Adrenal gland (tissue), 12 donors: ENCODE data around the gene GUK1. TPM values are rescaled to one million over a fixed set of nuclear protein-coding genes. Genes with fewer than 3 reads are reported as not detected.

Experiments used
- DNase-seq, 7 donors: peaks; one replicate each; pipeline ENCODE4 v3.0.0-alpha.2; 2019 to 2020
- H3K27ac ChIP-seq, 5 donors: fragments of 200-600 bp; sonication (generic) in 4 of 5; 1 replicate in 3 of 5; 2 replicates in 2 of 5; pipeline versions ENCODE4 v1.5.1 to v1.8.0; 2016 to 2020; ENCODE audit warnings: mild to moderate bottlenecking in 1 of 5
- H3K27me3 ChIP-seq: fragments of 200-600 bp; 2 replicates; pipeline ENCODE4 v1.8.0; 2021
- H3K36me3 ChIP-seq, 2 donors: fragments of 200-600 bp; replicated peaks in 1 of 2; 1 replicate in 1 of 2; 2 replicates in 1 of 2; pipeline versions ENCODE4 v1.5.1 to v1.8.0; 2018 to 2022
- H3K4me1 ChIP-seq, 2 donors: fragments of 200-600 bp; replicated peaks in 1 of 2; 1 replicate in 1 of 2; 2 replicates in 1 of 2; pipeline versions ENCODE4 v1.5.1 to v1.8.0; 2018 to 2021
- H3K4me3 ChIP-seq, 4 donors: fragments of 200-600 bp; sonication (generic) in 3 of 4; one replicate each; pipeline ENCODE4 v1.5.1; 2016 to 2018
- H3K9me3 ChIP-seq, 3 donors: fragments of 200-600 bp; sonication (generic) in 1 of 3; replicated peaks in 1 of 3; 1 replicate in 2 of 3; 2 replicates in 1 of 3; pipeline versions ENCODE4 v1.5.1 to v1.8.0; 2016 to 2021
- POLR2A ChIP-seq, 2 donors: fragments of 450-650 bp; IDR thresholded peaks; one replicate each; pipeline ENCODE4 v1.6.1; 2017; ENCODE audit warnings: antibody characterized with exemption in 2 of 2, mild to moderate bottlenecking in 2 of 2, moderate library complexity in 1 of 2
- WGBS, 4 donors: extraction: QIAGEN DNeasy Blood & Tissue Kit in 2 of 4; methylation state at CpG; one replicate each; pipeline versions ENCODE4 v1.1.5 to v1.1.7; 2013 to 2017; 5-methylcytosine and 5-hydroxymethylcytosine counted together
- intact Hi-C, 2 donors: fragments of 100-400 bp; cut with DNase I; formaldehyde crosslinking; loops; one replicate each; pipeline versions ENCODE4 v1.14.1 to v1.15.0; 2022 to 2023
- polyA plus RNA-seq, 3 donors: library from polyadenylated mRNA; stranded (reverse); fragments of 200-250 nt in 2 of 3; fragments of 350-450 nt in 1 of 3; fragmentation: Illumina TruSeq in 1 of 3; extraction: RNeasy Lipid Tissue Mini Kit (QIAGEN cat#74804) in 1 of 3; gene quantifications; one replicate each; pipeline ENCODE4 v1.2.3, GENCODE V29; 2013 to 2014
- total RNA-seq, 9 donors: library from RNA; depleted of rRNA in 4 of 9; stranded (reverse); fragments of >200 nt in 4 of 9; fragments of 120-200 nt in 1 of 9; fragmentation: NEBNext Ultra II Directional in 1 of 9; extraction: Animal tissue kit (Norgen Biotek cat#: 25700) in 1 of 9; gene quantifications; one replicate each; pipeline versions ENCODE4 v1.1.0 to v1.2.4, GENCODE V29; 2013 to 2023
- TF ChIP-seq, protein P1 (sequence below), 6 experiments: fragments of 450-650 bp in 4 of 6; fragments of 200-600 bp in 2 of 6; sonication (generic) in 1 of 6; IDR thresholded peaks; 1 replicate in 5 of 6; 2 replicates in 1 of 6; pipeline versions ENCODE4 v1.5.1 to v1.8.0; 2016 to 2021; ENCODE audit warnings: antibody characterized with exemption in 6 of 6, mild to moderate bottlenecking in 2 of 6, moderate library complexity in 1 of 6
- donor health status: healthy with polysubstance abuse.
- donor health status: Bipolar disorder and iron deficiency.
- donor health status: DM: yes; HTN: yes; CAD: no.
- donor health status: DM: no; HTN: no; CAD: no.
- donor health status: DM: no; HTN: no; CAD: no.
- donor health status: DM: yes; HTN: yes; CAD: no.

The GUK1 gene
- total and polyA plus RNA-seq, 12 donors = 42.3 to 427 (median 236) TPM

DNA sequence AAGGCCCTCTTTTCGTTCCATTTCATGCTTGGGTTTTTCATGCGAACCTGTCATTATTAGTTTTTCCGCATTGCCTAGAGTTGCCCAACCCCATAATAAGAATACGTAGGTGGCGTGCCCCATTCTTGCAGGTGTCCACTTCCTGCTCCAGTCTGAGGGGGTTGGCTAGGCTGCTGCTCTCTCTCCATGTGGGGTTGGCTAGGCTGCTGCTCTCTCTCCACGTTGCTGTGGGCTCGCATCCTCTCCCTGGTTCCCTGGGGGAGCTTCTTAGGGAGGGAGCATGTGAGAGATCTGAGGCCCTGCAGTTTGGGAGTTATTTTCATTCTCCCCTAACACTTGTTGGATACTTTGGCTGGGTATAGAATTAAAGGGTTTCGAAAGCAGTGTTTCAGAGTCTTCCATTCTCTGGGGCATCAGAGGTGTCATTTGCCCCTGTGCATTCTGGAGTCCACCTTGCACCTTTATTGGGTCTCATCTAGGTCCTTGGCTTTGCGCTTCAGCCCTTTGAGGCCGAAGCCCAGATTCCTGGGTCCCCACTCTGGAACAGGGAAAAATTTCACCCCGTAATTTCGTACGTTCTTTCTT, 45.6 kb upstream of the GUK1 start:
- no peak overlapping the region for H3K4me3 ChIP-seq
- peak in 1 of 7 donors; percentile 8 for DNase-seq
- H3K4me1 ChIP-seq = peaks cover 19 to 51% of the 10 kb centered on the region in 2 donors
- intact Hi-C loops = no loop called here
- TF ChIP-seq, protein P1, sequence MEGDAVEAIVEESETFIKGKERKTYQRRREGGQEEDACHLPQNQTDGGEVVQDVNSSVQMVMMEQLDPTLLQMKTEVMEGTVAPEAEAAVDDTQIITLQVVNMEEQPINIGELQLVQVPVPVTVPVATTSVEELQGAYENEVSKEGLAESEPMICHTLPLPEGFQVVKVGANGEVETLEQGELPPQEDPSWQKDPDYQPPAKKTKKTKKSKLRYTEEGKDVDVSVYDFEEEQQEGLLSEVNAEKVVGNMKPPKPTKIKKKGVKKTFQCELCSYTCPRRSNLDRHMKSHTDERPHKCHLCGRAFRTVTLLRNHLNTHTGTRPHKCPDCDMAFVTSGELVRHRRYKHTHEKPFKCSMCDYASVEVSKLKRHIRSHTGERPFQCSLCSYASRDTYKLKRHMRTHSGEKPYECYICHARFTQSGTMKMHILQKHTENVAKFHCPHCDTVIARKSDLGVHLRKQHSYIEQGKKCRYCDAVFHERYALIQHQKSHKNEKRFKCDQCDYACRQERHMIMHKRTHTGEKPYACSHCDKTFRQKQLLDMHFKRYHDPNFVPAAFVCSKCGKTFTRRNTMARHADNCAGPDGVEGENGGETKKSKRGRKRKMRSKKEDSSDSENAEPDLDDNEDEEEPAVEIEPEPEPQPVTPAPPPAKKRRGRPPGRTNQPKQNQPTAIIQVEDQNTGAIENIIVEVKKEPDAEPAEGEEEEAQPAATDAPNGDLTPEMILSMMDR (IDR thresholded peaks at IDR 0.05) = no peak
- TF ChIP-seq POLR2A (IDR thresholded peaks at IDR 0.05) = no peak
- no peak overlapping the region for H3K27ac ChIP-seq
- peaks cover 0 to 33% of the 10 kb centered on the region in 2 donors for H3K36me3 ChIP-seq
- H3K9me3 ChIP-seq = peaks cover 0 to 9% (median 0%) of the 10 kb centered on the region in 3 donors
- WGBS, 4 donors = 88 to 96% (median 90%) methylated on average over 13 of the region's 13 CpGs
- H3K27me3 ChIP-seq = no peaks in the 10 kb centered on the region

DNA sequence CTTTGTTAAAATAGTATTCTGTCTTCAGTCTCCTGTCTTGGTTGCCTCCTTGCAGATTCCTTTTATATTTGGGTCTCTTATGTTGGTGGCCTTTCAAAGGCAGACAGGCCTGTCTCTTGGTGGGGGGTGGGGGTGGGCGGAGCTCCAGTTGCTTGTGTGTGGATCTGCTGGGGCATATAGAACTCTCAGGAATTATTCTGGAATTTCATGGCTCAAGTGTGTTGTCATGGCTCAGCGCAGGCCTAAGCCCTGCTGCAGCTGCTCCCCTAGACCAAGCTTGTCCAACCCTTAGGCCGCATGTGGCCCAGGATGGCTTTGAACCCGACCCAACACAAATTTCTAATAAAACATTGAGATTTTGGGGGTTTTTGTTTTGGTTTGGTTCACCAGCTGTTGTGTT, 44.9 kb upstream of the GUK1 start:
- peak in 1 of 7 donors; percentile 35 for DNase-seq
- TF ChIP-seq, protein P1 (IDR thresholded peaks at IDR 0.05) = no peak
- no peak for TF ChIP-seq POLR2A (IDR thresholded peaks at IDR 0.05)
- no peak overlapping the region for H3K27ac ChIP-seq
- WGBS, 4 donors = 89 to 100% (median 96%) methylated on average over 4 of the region's 4 CpGs
- H3K9me3 ChIP-seq = peaks cover 0 to 9% (median 0%) of the 10 kb centered on the region in 3 donors
- H3K27me3 ChIP-seq = no peaks in the 10 kb centered on the region
- intact Hi-C loops = no loop called here
- peaks cover 0 to 40% of the 10 kb centered on the region in 2 donors for H3K36me3 ChIP-seq
- H3K4me3 ChIP-seq = no peak overlapping the region
- peaks cover 12 to 45% of the 10 kb centered on the region in 2 donors for H3K4me1 ChIP-seq

DNA sequence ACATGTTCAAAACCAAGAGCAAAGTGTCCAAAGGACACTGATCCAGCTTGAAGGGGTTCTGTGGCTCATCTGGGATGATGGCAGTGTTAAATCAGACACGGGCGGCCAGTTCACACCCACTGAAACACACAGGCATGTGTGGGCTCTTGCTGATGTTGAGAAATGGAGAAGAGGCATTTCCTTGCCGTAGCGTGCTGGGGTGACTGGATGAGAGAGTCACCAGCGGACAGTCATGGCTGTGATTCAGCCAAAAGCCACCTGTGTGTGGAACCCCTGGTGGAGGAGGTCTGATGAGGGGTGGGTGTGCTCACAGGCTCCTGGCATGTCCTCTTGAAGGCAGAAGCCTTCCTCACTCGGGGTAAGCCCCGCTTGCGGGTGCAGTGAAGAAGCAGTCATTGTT, 44.1 kb upstream of the GUK1 start:
- DNase-seq = peak in 4 of 7 donors; percentile 2 to 39 (median 10)
- Histone ChIP-seq H3K9me3 (peaks cover 0 to 9% (median 0%) of the 10 kb centered on the region in 3 donors), H3K27me3 (no peaks in the 10 kb centered on the region), H3K4me1 (peaks cover 5 to 37% of the 10 kb centered on the region in 2 donors), H3K36me3 (peaks cover 0 to 48% of the 10 kb centered on the region in 2 donors), H3K4me3 (no peak overlapping the region), H3K27ac (no peak overlapping the region)
- 92 to 97% (median 93%) methylated on average over 8 of the region's 8 CpGs for WGBS, 4 donors
- intact Hi-C loops = no loop called here
- no peak for TF ChIP-seq POLR2A (IDR thresholded peaks at IDR 0.05)
- TF ChIP-seq, protein P1 (IDR thresholded peaks at IDR 0.05) = no peak

DNA sequence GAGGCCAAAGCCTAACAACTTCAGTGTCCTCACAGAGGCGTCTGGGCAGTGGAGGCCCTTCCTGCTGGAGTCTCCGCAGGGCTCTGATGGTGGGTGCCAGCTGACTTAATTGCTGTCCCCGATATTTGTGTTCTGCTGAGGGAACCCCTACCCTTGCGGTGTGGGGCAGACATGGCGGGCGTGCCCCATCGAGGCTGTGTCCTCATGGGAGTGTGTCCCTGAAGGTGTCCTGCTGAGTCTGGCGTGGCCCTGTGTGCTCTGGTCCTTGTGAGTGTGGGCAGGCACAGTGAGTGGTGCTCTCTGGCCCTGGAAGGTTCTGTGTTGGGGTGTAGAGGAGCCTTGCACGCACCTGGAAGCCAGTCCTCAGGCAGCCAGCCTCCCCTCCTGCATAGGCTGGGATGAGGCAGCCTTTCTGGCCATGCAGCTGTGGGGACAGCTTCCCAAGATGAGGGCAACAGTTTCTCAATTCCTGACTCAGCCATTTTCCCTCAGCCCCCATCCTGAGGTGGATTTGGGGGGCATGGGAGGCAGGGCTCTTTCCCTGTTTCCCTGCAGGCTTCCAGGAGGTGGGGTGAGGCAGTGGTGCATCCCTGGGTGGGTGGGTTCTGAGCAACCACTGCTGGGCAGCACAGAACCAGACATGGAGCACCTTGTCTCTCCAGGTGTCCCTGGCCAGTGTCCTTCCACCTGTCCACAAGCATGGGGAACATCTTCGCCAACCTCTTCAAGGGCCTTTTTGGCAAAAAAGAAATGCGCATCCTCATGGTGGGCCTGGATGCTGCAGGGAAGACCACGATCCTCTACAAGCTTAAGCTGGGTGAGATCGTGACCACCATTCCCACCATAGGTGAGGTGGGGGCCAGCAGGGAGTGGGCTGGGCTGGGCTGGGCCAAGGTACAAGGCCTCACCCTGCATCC, 43.4 kb upstream of the GUK1 start:
- TF ChIP-seq POLR2A (IDR thresholded peaks at IDR 0.05) = no peak
- TF ChIP-seq, protein P1 (IDR thresholded peaks at IDR 0.05) = no peak
- intact Hi-C loops = no loop called here
- WGBS, 4 donors = 91 to 95% (median 94%) methylated on average over 6 to 13 of the region's 13 CpGs
- H3K27ac ChIP-seq = peak overlapping the region in 1 of 5 donors; percentile 2
- H3K4me1 ChIP-seq = peaks cover 6 to 32% of the 10 kb centered on the region in 2 donors
- no peak overlapping the region for H3K4me3 ChIP-seq
- peaks cover 0 to 9% (median 0%) of the 10 kb centered on the region in 3 donors for H3K9me3 ChIP-seq
- DNase-seq = peak in 6 of 7 donors; percentile 0 to 48 (median 14)
- no peaks in the 10 kb centered on the region for H3K27me3 ChIP-seq
- H3K36me3 ChIP-seq = peaks cover 0 to 52% of the 10 kb centered on the region in 2 donors
